GM13977 (cell line): ENCODE results near the gene ODF4.
"Not testable (repeated sequence)": the region's sequence is repeated elsewhere in the genome, so short reads cannot be mapped to it uniquely, and the experiment has no call there.

Experiments used
- DNase-seq: peaks from one replicate; pipeline ENCODE4 v3.0.0; 2012; ENCODE audit warnings: low spot score
- in situ Hi-C: fragments of 300-500 bp; cut with MboI; formaldehyde crosslinking; loops from one replicate; pipeline ENCODE4 v1.12.0; 2022; ENCODE audit warnings: low sequenced_read_pairs, low pct_unique_long_range_greater_than_20kb, mixed read lengths, inconsistent platforms; ENCODE audit not compliant: unreplicated experiment
- TF ChIP-seq, protein P1 (sequence below): IDR thresholded peaks from 2 replicates; pipeline ENCODE4 v1.5.1; 2012; ENCODE audit warnings: mild to moderate bottlenecking, control low read depth; ENCODE audit not compliant: insufficient read depth; ENCODE audit errors: extremely low read depth, missing control alignments

The ODF4 gene

DNA sequence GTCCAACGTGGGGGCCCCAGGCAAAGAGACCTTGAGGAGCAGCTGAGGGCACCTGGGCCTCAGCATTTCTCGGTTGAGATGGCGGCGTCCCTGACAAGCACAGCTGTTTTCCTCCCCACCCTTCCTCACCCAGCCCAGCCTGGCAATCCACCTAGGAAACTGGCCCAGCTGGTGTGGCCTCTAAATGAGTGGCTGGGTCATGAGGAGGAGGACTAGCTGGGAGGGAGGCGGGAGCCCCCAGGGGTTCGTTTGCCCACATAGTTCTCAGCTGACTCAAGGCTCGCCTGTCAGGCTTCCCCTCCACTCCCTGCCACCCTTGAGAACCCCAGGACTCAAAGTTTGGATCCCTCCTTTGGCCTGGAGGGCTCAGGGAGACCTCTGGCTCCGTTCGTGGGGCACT is 52.1 kb downstream of the ODF4 start:
- DNase-seq: no peak
- TF ChIP-seq, protein P1, sequence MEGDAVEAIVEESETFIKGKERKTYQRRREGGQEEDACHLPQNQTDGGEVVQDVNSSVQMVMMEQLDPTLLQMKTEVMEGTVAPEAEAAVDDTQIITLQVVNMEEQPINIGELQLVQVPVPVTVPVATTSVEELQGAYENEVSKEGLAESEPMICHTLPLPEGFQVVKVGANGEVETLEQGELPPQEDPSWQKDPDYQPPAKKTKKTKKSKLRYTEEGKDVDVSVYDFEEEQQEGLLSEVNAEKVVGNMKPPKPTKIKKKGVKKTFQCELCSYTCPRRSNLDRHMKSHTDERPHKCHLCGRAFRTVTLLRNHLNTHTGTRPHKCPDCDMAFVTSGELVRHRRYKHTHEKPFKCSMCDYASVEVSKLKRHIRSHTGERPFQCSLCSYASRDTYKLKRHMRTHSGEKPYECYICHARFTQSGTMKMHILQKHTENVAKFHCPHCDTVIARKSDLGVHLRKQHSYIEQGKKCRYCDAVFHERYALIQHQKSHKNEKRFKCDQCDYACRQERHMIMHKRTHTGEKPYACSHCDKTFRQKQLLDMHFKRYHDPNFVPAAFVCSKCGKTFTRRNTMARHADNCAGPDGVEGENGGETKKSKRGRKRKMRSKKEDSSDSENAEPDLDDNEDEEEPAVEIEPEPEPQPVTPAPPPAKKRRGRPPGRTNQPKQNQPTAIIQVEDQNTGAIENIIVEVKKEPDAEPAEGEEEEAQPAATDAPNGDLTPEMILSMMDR: no peak
- in situ Hi-C loops: no loop called here

DNA sequence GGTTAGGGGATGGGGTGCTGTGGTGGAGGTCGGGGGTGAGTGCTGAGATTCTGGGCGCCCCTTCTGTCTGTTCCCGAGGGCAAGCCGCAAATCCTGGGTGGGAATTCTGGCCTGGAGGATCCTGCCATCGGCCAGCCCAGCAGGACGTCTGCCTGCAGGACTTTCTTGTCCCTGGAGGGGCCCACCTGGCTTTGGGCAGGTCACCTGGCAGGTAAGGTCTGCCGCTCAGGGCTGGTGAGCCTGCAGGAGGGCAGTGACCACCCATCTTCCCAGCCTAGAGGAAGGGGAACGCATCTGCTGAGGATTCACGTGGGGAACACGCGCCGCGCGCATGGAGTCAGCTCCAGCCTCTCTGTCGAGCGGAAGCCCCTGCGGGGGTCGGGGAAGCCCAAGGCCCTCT is 52.6 kb downstream of the ODF4 start:
- TF ChIP-seq, protein P1: no peak
- in situ Hi-C loops: no loop called here
- DNase-seq: no peak

DNA sequence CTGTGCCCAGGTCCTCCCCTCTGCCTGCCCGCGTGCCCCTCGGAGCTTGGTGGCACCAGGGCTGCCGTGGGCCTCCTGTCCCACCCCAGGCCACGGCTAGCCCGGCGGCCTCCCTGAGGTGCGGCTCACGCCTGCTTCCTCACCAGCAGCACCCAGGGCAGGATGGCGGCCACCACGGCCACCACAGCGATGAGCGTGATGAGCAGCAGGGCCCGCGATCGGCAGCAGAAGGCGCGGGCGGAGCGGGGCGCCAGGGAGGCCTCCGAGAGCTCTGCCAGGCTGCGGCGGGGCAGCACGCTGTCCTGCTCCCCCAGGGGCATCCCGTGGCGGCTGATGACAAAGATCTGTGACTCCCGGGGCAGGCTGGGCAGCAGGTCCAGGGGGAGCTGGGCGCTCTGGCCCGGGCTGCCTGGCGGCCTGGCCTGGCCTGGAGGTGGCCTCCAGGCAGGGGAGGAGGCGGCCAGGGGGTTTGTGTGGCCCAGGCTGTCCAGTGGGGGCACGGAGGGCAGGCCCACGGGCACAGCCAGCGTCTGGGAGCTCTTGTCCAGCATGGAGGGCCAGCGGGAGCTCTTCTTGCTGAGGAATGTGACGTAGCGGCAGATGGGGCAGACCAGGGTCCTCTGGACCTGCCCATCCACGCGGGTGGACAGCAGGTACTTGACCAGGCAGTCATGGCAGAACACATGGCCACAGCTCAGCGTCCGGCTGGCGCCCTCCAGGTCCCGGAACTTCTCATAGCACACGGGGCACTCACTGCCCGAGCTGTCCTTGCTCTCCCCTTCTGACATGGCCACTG is 53.2 kb downstream of the ODF4 start:
- in situ Hi-C loops: no loop called here
- no peak for DNase-seq
- TF ChIP-seq, protein P1: no peak

DNA sequence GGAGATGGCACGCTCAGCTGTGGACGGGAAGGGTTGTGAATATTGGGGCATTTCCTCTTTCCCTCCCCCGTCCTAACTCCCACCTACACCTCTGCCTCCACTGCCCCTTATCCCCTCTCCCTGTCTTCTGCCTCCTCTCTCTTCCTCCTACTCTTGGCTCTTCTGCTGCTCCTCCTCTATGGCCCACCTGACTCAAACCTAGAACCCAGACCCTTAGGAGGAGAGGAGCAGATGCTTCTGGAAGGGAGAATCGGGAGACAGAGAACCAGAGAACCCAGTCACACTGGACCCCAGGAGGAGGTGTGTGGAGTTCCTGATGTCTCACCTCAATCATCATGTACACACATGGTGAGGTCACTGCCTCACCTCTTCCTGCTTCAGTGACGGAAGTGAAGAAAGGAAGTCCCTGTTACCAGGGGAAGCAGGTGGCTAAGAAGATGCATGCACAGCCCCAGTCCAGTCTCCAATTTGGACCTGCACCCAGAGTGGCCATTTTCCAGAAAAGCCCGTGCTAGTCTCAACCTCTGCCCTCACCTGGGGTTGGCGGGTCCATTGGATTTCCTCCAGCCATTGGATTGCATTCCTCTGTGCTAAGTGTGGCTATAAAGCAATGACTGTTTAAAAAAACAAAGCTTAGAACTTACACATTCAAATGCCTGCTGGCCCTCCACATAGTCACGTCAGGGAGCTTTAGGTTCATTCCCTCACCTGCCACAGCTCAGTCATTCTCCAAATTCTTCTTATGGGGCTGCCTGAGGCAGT is 54.0 kb downstream of the ODF4 start:
- in situ Hi-C loops: no loop called here
- TF ChIP-seq, protein P1: no peak

DNA sequence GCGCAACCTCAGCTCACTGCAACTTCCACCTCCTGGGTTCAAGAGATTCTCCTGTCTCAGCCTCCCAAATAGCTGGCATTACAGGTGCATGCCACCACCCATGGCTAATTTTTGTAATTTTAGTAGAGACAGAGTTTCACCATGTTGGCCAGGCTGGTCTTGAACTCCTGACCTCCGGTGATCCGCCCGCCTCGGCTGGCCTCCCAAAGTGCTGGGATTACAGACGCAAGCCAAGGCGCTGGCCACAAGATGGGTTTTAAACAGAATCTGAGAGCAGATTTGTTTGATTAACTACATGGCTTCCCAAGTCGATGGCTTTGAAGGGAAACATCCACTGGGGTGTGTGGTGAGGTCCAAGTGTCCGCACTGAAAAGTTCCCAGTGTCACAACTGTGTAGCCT is 54.9 kb downstream of the ODF4 start:
- DNase-seq, in situ Hi-C loops: not testable (repeated sequence)

More for the DNA sequence above, 54.0 kb downstream of the ODF4 start:
- no peak for DNase-seq
